GM12878 (cell line): ENCODE results near the gene MAGEA2B.
"Not testable (repeated sequence)": the region's sequence is repeated elsewhere in the genome, so short reads cannot be mapped to it uniquely, and the experiment has no call there.

Source experiments
- CHD2 ChIP-seq: IDR thresholded peaks from 2 replicates; pipeline ENCODE4 v1.6.1; 2011; ENCODE audit warnings: low read depth, low read length, improper control_type of control experiment, borderline replicate concordance
- CTCF ChIP-seq, 3 experiments: IDR thresholded peaks in 2 of 3; conservative IDR thresholded peaks in 1 of 3; 2 replicates each; pipeline ENCODE4 v1.5.1; 2011; ENCODE audit warnings: low read depth in 3 of 3, low read length in 3 of 3, mild to moderate bottlenecking in 3 of 3, control low read depth in 2 of 3, moderate library complexity in 2 of 3, inconsistent platforms in 1 of 3, mixed read lengths in 1 of 3; ENCODE audit not compliant: control insufficient read depth in 2 of 3, insufficient read depth in 1 of 3; ENCODE audit errors: extremely low read depth in 1 of 3
- EP300 ChIP-seq, 2 experiments: fragments of 150-350 bp in 1 of 2; IDR thresholded peaks; 2 replicates each; pipeline ENCODE4 v1.6.1; 2011 to 2012; ENCODE audit warnings: low read depth in 2 of 2, low read length in 2 of 2, borderline replicate concordance in 1 of 2, improper control_type of control experiment in 1 of 2, inconsistent platforms in 1 of 2; ENCODE audit not compliant: control insufficient read depth in 1 of 2
- IRF4 ChIP-seq: IDR thresholded peaks from 2 replicates; pipeline ENCODE4 v1.6.1; 2011; ENCODE audit warnings: low read depth, low read length
- JUNB ChIP-seq: IDR thresholded peaks from 2 replicates; pipeline ENCODE4 v1.6.1; 2016; ENCODE audit warnings: antibody characterized with exemption, mild to moderate bottlenecking
- MTA2 ChIP-seq: fragments of 450-650 bp; IDR thresholded peaks from 2 replicates; pipeline ENCODE4 v1.6.1; 2016; ENCODE audit warnings: low read depth, mild to moderate bottlenecking, moderate library complexity
- POLR2AphosphoS5 ChIP-seq: IDR thresholded peaks from 2 replicates; pipeline ENCODE4 v1.6.1; 2011; ENCODE audit warnings: mild to moderate bottlenecking, low read length, inconsistent platforms
- TCF7 ChIP-seq: IDR thresholded peaks from 2 replicates; pipeline ENCODE4 v1.6.1; 2014; ENCODE audit warnings: antibody characterized with exemption, borderline replicate concordance
- ZSCAN29 ChIP-seq: fragments of 450-650 bp; IDR thresholded peaks from 2 replicates; pipeline ENCODE4 v1.6.1; 2017; ENCODE audit warnings: mild to moderate bottlenecking, moderate library complexity

GRCh38 chrX:152709173-152709572, 5.3 kb upstream of the MAGEA2B start, which contains the start of gene CSAG2:
- TF ChIP-seq CHD2; POLR2AphosphoS5; EP300 (IDR thresholded peaks at IDR 0.05; ENCODE audit: borderline replicate concordance in 1 of 2, control insufficient read depth in 1 of 2, low read depth in 2 of 2, low read length in 2 of 2); CTCF (IDR thresholded peaks at IDR 0.05 in 2 of 3, conservative IDR thresholded peaks at IDR 0.05 in 1 of 3; ENCODE audit: control insufficient read depth in 2 of 3, extremely low read depth in 1 of 3, insufficient read depth in 1 of 3, low read depth in 3 of 3, low read length in 3 of 3); JUNB; IRF4; ZSCAN29; MTA2; TCF7: not testable (repeated sequence)
